ENCODE results near the gene SMIM32. TPM values are rescaled to one million over a fixed set of nuclear protein-coding genes. Genes with fewer than 3 reads are reported as not detected.

Gene SMIM32
- total RNA-seq (2022): 0.37 and 0.42 TPM in 2 replicates
- not detected for Bru-seq, nascent RNA
- percentile 17 among the genes with signal in this experiment for BruChase-seq, experiment 1, labeled RNA remaining after a 6-hour chase
- percentile 17 among the genes with signal in this experiment for BruChase-seq, experiment 2, labeled RNA remaining after a 2-hour chase
- long read RNA-seq: 0 reads

DNA sequence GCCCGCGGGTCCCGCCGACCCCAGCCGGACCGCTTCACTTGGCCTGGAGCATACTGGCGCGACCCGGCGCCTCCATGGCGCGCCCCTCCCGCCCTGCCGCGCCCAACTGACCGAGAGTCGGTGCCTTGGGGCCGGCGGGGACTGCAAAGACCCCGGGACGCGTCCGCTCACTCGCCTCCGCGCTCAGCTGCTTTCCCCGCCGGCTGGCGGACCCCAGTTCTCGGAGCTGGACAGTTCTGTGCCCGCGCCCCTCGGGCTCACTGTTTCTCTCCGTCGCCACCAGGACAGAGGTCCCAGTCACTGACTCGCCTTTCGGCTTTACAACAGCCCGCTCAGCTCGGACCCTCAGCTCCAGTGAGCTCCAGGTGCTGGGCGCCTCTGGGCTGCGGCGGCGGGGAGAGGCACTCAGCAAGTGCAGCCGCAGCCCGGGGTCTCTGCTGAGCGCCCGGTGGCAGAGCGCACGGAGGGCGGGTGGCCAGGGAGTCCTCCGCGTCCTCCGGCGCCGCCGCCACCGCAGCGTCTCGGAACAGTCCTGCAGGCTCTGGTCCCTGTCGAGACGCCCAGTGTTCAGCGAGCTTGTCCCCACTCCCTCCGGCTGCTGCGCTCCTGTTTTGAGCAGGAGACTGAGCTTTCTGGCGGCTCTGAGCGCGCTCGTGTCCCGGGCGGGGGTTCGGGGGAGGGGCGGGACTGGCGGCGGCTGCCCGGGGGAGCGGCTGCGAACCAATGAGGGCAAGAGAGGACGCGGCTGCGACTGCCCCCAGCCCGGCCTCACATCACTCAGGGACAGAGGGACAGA is at the start of gene SMIM32:
Gene SMIM32 (minus strand): TSS at position 637 of the 796 bp plus-strand sequence. CDS start 638 bp downstream, outside the sequence.
- peaks cover 40% of the 10 kb centered on the region for H3K27me3 Mint-ChIP-seq (ENCODE audit: unreplicated experiment)
- H3K27ac Mint-ChIP-seq (ENCODE audit: unreplicated experiment): no peak within 1 kb of the TSS
- no peak for TF ChIP-seq CTCF (IDR thresholded peaks at IDR 0.05; ENCODE audit: unreplicated experiment)

DNA sequence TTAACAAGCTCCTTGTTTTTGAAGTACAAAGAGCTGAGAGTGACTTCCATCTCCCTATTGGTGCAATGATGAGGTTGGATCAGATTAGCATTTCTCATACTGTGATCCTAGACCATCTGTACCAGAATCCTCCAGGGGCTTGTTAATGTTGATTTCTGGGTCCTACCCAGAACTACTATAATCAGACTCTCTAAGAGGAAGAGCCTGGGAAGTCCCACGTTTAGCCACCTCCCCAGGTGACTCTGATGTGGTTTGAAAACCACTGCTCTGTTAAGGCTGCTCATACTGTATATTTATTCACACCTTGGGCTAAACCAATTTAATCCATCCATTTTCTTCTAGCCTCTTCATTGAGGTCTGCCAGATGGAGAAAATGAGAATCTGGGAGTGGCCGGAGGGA is 49.6 kb upstream of the SMIM32 start:
- no peak for DNase-seq
- no peaks in the 10 kb centered on the region for H3K4me1 Mint-ChIP-seq (ENCODE audit: low read depth, unreplicated experiment)
- CTCF ChIA-PET: interaction anchor here (0.7 kb wide), 2 partner anchors 15 to 18 kb away, joined by 3 read pairs; no protein-coding TSS in a partner anchor
- no peak overlapping the region for H3K4me3 Mint-ChIP-seq (ENCODE audit: low read depth, unreplicated experiment)
- H3K36me3 Mint-ChIP-seq (ENCODE audit: insufficient read depth, unreplicated experiment): no peaks in the 10 kb centered on the region
- no TSS peak for BruUV-seq (replicated peaks)
- no peak overlapping the region for H3K27ac Mint-ChIP-seq (ENCODE audit: unreplicated experiment)
- H3K9me3 Mint-ChIP-seq (ENCODE audit: low read depth, unreplicated experiment): no peaks in the 10 kb centered on the region
- no peak for TF ChIP-seq CTCF (IDR thresholded peaks at IDR 0.05; ENCODE audit: unreplicated experiment)
- H3K27me3 Mint-ChIP-seq (ENCODE audit: unreplicated experiment): peaks cover 61% of the 10 kb centered on the region
- intact Hi-C loops (cut with micrococcal nuclease; ENCODE audit: unreplicated experiment): no loop called here

More for the DNA sequence above, at the start of gene SMIM32:
- Mint-ChIP-seq H3K9me3 (ENCODE audit: low read depth, unreplicated experiment) (peaks cover under 1% of the 10 kb centered on the region), H3K36me3 (ENCODE audit: insufficient read depth, unreplicated experiment) (peaks cover 23% of the 10 kb centered on the region), H3K4me3 (ENCODE audit: low read depth, unreplicated experiment) (peak within 1 kb of the TSS; percentile 86), H3K4me1 (ENCODE audit: low read depth, unreplicated experiment) (peaks cover 21% of the 10 kb centered on the region)
- CTCF ChIA-PET: interaction anchor here (0.6 to 1.9 kb wide), 4 partner anchors 12 to 255 kb away, joined by 4 to 11 read pairs (median 5); no protein-coding TSS in a partner anchor
- no TSS peak for BruUV-seq (replicated peaks)
- intact Hi-C loops (cut with micrococcal nuclease; ENCODE audit: unreplicated experiment): no loop called here
- DNase-seq: peak; percentile 56

DNA sequence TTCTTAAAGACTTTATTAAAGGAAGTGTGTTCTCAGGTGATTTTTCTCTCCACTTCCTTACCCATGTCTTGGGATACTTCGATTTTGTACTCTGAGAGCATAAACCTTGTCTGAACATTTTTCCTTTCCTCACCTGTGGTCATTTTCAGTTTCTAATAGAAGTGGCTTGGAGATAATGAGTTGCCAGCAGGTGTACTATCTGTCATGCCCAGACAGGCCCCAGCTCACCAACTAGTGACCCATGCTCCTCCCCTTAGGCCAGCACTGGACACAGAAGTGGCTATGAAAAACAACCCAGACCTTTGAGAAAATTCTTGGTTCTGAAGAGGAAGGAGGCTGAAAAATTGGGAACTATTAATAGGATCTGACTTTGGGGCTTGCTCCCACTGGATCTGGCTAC is 49.2 kb upstream of the SMIM32 start:
- intact Hi-C loops (cut with micrococcal nuclease; ENCODE audit: unreplicated experiment): no loop called here
- Mint-ChIP-seq H3K4me3 (ENCODE audit: low read depth, unreplicated experiment) (no peak overlapping the region), H3K36me3 (ENCODE audit: insufficient read depth, unreplicated experiment) (no peaks in the 10 kb centered on the region), H3K4me1 (ENCODE audit: low read depth, unreplicated experiment) (no peaks in the 10 kb centered on the region), H3K27ac (ENCODE audit: unreplicated experiment) (no peak overlapping the region), H3K9me3 (ENCODE audit: low read depth, unreplicated experiment) (no peaks in the 10 kb centered on the region), H3K27me3 (ENCODE audit: unreplicated experiment) (peaks cover 57% of the 10 kb centered on the region)
- CTCF ChIA-PET: no interaction called here
- no peak for DNase-seq
- no peak for TF ChIP-seq CTCF (IDR thresholded peaks at IDR 0.05; ENCODE audit: unreplicated experiment)
- no TSS peak for BruUV-seq (replicated peaks)

- H3K4me3 Mint-ChIP-seq (ENCODE audit: low read depth, unreplicated experiment): no peak overlapping the region
- H3K36me3 Mint-ChIP-seq (ENCODE audit: insufficient read depth, unreplicated experiment): no peaks in the 10 kb centered on the region
- no peak for DNase-seq
- no peaks in the 10 kb centered on the region for H3K9me3 Mint-ChIP-seq (ENCODE audit: low read depth, unreplicated experiment)
- H3K27ac Mint-ChIP-seq (ENCODE audit: unreplicated experiment): no peak overlapping the region
- BruUV-seq (replicated peaks): no TSS peak
- intact Hi-C loops (cut with micrococcal nuclease; ENCODE audit: unreplicated experiment): no loop called here
- CTCF ChIA-PET: no interaction called here
- H3K27me3 Mint-ChIP-seq (ENCODE audit: unreplicated experiment): peaks cover 44% of the 10 kb centered on the region
- no peaks in the 10 kb centered on the region for H3K4me1 Mint-ChIP-seq (ENCODE audit: low read depth, unreplicated experiment)
- no peak for TF ChIP-seq CTCF (IDR thresholded peaks at IDR 0.05; ENCODE audit: unreplicated experiment)
Observed at GRCh38 chr5:136240894-136241293, 47.9 kb upstream of the SMIM32 start.
